ENCODE results near the gene PNPLA4.

PNPLA4 gene

GRCh38 chrX:7889135-7889534 is 38.1 kb downstream of the PNPLA4 start:
- H3K36me3 ChIP-seq: no peaks in the 10 kb centered on the region
- H3K4me3 ChIP-seq: no peak overlapping the region
- H3K9ac ChIP-seq: no peak overlapping the region
- H3K4me1 ChIP-seq: peaks cover 18% of the 10 kb centered on the region
- TF ChIP-seq Cebpa-rat (IDR thresholded peaks at IDR 0.05): no peak
- H3K27me3 ChIP-seq: no peaks in the 10 kb centered on the region
- no peaks in the 10 kb centered on the region for H3K9me3 ChIP-seq
- no peak overlapping the region for H3K27ac ChIP-seq
- no peaks in the 10 kb centered on the region for H4K20me1 ChIP-seq
- H3K4me2 ChIP-seq: peak overlapping the region; percentile 27

- TF ChIP-seq Cebpa-rat (IDR thresholded peaks at IDR 0.05): no peak
- Histone ChIP-seq H3K9me3 (no peaks in the 10 kb centered on the region), H3K4me2 (no peak overlapping the region), H3K36me3 (no peaks in the 10 kb centered on the region), H3K27ac (no peak overlapping the region), H3K4me1 (no peaks in the 10 kb centered on the region), H3K27me3 (no peaks in the 10 kb centered on the region), H3K9ac (no peak overlapping the region), H4K20me1 (no peaks in the 10 kb centered on the region), H3K4me3 (no peak overlapping the region)
These were observed 50.3 kb downstream of the PNPLA4 start for GRCh38 chrX:7876957-7877356.

GRCh38 chrX:7872042-7872441 is 55.2 kb downstream of the PNPLA4 start:
- Histone ChIP-seq H3K4me2 (no peak overlapping the region), H3K36me3 (no peaks in the 10 kb centered on the region), H3K27ac (no peak overlapping the region), H4K20me1 (no peaks in the 10 kb centered on the region), H3K9ac (no peak overlapping the region), H3K4me3 (no peak overlapping the region), H3K9me3 (no peaks in the 10 kb centered on the region), H3K27me3 (no peaks in the 10 kb centered on the region), H3K4me1 (no peaks in the 10 kb centered on the region)
- TF ChIP-seq Cebpa-rat (IDR thresholded peaks at IDR 0.05): no peak

- H3K4me2 ChIP-seq: no peak overlapping the region
- H3K9me3 ChIP-seq: no peaks in the 10 kb centered on the region
- no peaks in the 10 kb centered on the region for H4K20me1 ChIP-seq
- H3K36me3 ChIP-seq: no peaks in the 10 kb centered on the region
- no peak overlapping the region for H3K9ac ChIP-seq
- no peaks in the 10 kb centered on the region for H3K4me1 ChIP-seq
- TF ChIP-seq Cebpa-rat (IDR thresholded peaks at IDR 0.05): no peak
- no peak overlapping the region for H3K4me3 ChIP-seq
- no peaks in the 10 kb centered on the region for H3K27me3 ChIP-seq
- no peak overlapping the region for H3K27ac ChIP-seq
These were observed 75.0 kb downstream of the PNPLA4 start for GRCh38 chrX:7852166-7852565.
